HG02973 (cell line): ENCODE results near the gene SOBP.
"Not testable (repeated sequence)": the region's sequence is repeated elsewhere in the genome, so short reads cannot be mapped to it uniquely, and the experiment has no call there.

Experiments used
- ATAC-seq: cut with Tn5 transposase; IDR thresholded peaks from one replicate; pipeline ENCODE4 v1.9.1; 2021; ENCODE audit warnings: moderate library complexity; ENCODE audit not compliant: unreplicated experiment

The SOBP gene

DNA sequence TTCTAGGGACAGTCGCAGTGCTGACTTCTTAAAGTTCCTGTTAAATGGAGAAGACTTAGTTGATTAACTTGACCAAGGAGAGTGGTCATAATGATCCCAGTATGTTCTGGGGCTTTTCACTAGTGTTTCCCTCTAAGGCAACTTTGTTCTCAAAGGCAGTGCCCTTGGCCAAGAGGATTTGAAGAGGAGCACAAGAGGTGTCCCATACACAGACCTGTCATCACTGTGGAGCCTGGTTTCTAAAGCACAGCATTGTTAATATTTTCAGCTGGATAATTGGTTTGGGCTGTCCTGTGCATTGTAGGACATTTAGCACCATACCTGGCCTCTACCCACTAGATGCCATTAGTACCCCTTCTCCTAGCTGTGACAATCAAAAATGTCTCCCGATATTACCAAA, 30.8 kb downstream of the SOBP start:
- ATAC-seq = not testable (repeated sequence)

GRCh38 chr6:107523054-107523791, 33.3 kb downstream of the SOBP start:
- ATAC-seq = no peak

DNA sequence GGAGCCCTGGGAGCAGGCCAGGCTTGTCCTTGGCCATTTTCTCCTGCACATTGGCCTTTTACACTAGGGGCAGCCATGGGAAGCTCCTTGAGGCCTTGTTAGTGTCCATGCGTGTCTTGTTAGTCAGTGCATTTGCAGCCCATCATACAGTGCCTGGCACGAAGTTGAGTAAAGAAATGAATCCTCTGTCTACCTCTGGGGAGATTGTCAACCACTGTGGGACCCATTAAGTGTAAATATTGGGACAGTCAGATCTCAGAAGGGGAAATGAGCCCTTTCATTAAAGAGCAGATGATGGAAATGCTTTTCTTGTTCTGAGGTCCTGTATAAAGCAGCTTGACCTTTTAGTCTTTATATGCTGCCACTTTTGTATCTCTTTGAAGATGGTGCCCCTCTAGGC, 33.9 kb downstream of the SOBP start:
- no peak for ATAC-seq

DNA sequence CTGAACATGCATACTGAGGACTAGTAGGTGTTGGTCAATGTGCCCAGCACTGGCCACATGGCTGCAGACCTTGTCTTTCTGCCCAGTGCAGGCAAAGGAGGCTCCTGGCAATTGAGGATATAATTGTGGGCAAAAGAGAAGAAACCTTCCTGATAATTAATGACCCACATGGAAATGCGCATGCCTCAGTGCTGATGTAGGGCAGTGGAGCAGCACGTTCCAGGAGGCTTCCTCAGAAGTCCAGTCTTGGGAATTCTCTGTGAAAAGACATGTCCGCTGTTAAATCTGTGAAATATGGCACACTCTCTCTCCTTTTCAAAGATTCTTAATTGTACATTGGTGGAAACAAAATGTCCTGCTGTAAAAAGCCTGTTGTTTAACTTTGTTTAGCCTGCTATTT, 34.7 kb downstream of the SOBP start:
- no peak for ATAC-seq

DNA sequence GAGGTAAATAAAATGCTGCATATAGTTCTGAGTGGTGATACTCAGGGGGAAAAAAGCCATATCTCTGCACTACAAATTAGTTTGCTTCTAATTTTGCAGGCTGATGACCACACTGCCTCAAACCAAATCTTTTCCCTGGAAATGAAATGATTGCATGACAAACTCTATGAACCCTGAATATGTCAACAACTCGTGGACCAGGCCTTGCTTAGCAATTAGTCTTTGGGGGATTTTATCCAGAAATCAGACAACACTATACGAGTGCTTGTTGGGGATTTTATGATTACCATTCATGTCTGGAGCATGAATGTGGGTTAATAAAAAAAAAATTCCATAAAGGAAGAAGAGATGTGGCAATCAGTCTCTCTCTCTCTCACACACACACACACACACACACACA, 42.0 kb downstream of the SOBP start:
- no peak for ATAC-seq

DNA sequence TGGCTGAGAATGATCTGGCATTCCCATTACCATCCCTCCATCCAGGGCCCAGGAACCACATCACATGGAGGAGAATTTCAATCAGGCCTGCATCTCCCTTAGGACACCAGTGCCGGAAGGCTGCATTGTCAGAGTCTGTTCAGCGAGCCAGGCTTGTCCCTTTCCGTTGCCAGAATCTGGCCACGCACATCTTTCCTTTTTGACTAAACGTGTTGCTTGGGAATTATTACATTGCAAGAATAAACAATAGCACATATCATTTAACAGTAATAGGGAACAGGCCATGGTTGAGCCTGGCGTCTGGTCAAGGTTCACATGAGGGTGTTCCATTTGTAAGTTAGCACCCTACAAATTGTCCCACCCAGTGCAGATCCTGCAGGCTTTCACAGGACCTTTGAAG, 42.8 kb downstream of the SOBP start:
- ATAC-seq = no peak

DNA sequence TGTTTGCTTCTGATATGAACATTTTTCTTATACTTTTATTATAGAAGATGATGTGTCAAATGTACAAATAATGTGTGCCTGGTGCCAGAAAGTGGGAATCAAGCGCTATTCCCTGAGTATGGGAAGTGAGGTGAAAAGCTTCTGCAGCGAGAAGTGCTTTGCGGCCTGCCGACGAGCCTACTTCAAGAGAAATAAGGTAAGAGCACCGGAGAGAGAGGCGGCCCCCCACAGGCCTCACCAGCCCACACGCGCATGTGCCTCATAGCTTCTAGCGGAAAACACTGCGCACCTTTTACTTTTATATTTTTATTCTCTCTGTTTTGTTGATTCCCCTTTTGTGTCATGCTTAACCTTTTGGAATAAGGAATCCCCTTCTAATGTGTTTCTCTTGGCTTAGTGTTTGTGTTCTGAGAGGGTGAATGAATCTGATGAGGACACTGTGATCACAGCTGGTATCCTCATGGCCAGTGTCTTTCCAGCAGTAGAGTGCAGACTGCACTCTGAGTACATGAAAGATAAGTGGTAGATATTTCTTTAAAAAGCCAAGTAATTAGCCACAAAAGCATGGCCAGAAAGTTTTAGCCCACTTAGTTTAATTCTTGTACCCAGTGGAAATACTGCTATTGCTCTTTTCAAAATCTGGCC, 43.6 kb downstream of the SOBP start:
- ATAC-seq = no peak

- no peak for ATAC-seq
These were observed 44.7 kb downstream of the SOBP start for GRCh38 chr6:107534571-107535141.

GRCh38 chr6:107535626-107536025, 45.7 kb downstream of the SOBP start:
- ATAC-seq = no peak

DNA sequence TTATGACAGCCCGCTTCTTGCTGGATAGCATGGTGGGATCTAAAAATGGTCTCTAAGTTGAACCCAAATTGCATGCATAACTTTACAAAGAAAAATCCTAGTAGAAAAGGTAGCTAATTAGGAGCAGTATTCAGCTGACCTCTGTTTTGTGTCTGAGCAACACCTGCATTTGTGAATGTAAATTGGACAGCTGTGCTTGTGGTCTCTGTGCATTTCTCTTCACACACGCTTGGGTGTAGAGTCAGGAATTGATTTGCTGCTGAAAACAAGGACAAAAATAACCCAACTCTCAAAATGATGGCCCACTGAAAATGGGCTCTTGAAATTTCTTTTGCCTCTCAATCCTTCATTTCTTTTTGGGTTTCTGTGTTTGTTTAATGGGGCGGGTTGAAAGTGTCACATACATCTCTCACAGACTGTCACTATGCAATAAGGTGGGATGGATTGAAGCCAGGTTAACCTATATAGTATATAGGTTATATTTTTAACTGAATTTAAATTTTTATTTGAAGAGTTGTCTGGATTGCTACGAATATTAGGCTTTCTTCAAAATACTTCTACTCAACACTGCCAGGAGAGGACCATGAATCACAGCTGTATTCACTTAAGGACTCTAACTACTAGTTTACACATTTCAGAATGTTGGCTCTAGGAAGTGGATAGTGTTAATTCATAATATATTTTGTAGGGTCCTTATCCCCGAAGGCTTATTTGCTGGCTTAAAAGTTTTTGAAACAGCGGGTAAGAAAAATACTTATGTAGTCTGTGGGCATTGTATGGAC, 46.5 kb downstream of the SOBP start:
- no peak for ATAC-seq

GRCh38 chr6:107537559-107537958, 47.6 kb downstream of the SOBP start:
- ATAC-seq = no peak

GRCh38 chr6:107538856-107539387, 49.0 kb downstream of the SOBP start:
- no peak for ATAC-seq

- no peak for ATAC-seq
These were observed 49.5 kb downstream of the SOBP start for GRCh38 chr6:107539409-107539808.

DNA sequence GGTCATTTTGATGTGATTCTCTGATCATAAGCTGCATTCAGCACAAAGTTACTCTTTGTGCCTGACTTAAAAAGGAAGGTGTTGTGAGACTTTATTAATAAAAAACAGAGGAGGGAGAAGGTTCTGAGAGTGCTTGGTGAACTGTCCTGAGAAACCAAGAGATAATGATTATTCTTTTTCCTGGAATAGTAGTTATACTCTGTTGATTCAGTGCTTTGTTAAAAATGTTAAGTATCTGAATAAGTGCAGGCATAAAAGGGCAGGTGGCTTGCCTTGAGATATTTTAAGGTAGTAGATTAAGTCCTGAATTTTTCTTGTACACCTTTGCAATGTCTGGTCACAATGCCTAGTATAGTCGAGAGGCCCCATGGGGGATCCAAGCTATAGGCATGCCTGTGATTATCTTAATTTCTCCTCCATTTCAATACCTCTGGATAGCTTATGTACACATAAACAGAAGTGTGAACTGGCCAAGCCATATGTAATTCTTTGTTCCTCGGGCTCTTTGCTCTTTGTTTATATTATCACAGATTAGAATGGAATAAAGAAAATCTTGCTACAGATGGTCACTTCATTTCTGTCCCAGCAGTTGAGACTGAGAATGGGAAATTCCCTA, 50.0 kb downstream of the SOBP start:
- no peak for ATAC-seq

GRCh38 chr6:107540465-107540857, 50.5 kb downstream of the SOBP start:
- ATAC-seq = no peak

- ATAC-seq = no peak
These were observed 52.3 kb downstream of the SOBP start for GRCh38 chr6:107542192-107542668.

GRCh38 chr6:107543088-107543487, 53.2 kb downstream of the SOBP start:
- ATAC-seq = no peak

- no peak for ATAC-seq
These were observed 53.6 kb downstream of the SOBP start for GRCh38 chr6:107543567-107543966.

DNA sequence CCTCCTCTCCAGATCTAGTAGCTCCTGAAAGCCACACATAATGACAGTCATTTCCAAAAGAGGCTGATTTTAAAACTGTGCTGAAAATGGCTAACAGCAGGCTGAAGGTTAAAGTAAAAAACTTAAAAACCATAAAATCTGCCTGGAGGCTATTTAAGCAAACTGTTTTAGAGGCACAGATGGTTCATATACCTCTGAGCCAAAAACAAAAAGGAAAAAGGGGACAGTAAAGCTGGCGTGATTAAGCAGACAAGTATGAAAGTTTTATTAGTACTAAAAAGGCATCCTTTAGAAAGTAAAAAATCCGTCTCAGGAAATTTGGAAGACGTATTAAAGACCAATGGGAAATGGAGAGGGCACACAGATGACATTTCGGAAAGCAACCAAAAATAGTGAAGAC, 55.8 kb downstream of the SOBP start:
- ATAC-seq = no peak

- no peak for ATAC-seq
These were observed 57.0 kb downstream of the SOBP start for GRCh38 chr6:107546691-107547450.
